Measurements from ENCODE around the gene C3orf85.

Gene C3orf85

GRCh38 chr3:109187390-109187789 lies 50.9 kb downstream of the C3orf85 start:
- Histone ChIP-seq H3F3A (ENCODE audit: insufficient read depth, low read length) (no peaks in the 10 kb centered on the region), H3K9ac (ENCODE audit: low read length) (no peak overlapping the region), H3K9me3 (ENCODE audit: low read length) (no peaks in the 10 kb centered on the region), H4K20me1 (ENCODE audit: insufficient read depth, low read length) (no peaks in the 10 kb centered on the region), H3K27me3 (ENCODE audit: insufficient read depth, low read length) (no peaks in the 10 kb centered on the region), H3K4me1 (ENCODE audit: insufficient read depth, low read length, severe bottlenecking) (no peaks in the 10 kb centered on the region), H3K27ac (ENCODE audit: low read depth, low read length, poor library complexity, severe bottlenecking) (no peak overlapping the region), H3K4me3 (ENCODE audit: low read depth, low read length, poor library complexity, severe bottlenecking) (no peak overlapping the region), H3K36me3 (ENCODE audit: insufficient read depth, low read length) (no peaks in the 10 kb centered on the region), H3K4me2 (ENCODE audit: low read length) (no peak overlapping the region), H3K9me2 (ENCODE audit: low read depth, low read length) (no peaks in the 10 kb centered on the region), H2AFZ (ENCODE audit: low read length) (no peak overlapping the region), H3K79me2 (ENCODE audit: insufficient read depth, low read length) (no peaks in the 10 kb centered on the region)
- TF ChIP-seq EZH2 (IDR thresholded peaks at IDR 0.05; ENCODE audit: borderline replicate concordance, low read length) = no peak
- TF ChIP-seq, protein P1, sequence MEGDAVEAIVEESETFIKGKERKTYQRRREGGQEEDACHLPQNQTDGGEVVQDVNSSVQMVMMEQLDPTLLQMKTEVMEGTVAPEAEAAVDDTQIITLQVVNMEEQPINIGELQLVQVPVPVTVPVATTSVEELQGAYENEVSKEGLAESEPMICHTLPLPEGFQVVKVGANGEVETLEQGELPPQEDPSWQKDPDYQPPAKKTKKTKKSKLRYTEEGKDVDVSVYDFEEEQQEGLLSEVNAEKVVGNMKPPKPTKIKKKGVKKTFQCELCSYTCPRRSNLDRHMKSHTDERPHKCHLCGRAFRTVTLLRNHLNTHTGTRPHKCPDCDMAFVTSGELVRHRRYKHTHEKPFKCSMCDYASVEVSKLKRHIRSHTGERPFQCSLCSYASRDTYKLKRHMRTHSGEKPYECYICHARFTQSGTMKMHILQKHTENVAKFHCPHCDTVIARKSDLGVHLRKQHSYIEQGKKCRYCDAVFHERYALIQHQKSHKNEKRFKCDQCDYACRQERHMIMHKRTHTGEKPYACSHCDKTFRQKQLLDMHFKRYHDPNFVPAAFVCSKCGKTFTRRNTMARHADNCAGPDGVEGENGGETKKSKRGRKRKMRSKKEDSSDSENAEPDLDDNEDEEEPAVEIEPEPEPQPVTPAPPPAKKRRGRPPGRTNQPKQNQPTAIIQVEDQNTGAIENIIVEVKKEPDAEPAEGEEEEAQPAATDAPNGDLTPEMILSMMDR (IDR thresholded peaks at IDR 0.05; ENCODE audit: low read length) = no peak

- H3K4me1 ChIP-seq (ENCODE audit: insufficient read depth, low read length, severe bottlenecking) = no peaks in the 10 kb centered on the region
- no peaks in the 10 kb centered on the region for H3K79me2 ChIP-seq (ENCODE audit: insufficient read depth, low read length)
- H3K4me2 ChIP-seq (ENCODE audit: low read length) = no peak overlapping the region
- no peaks in the 10 kb centered on the region for H3K36me3 ChIP-seq (ENCODE audit: insufficient read depth, low read length)
- TF ChIP-seq, protein P1 (IDR thresholded peaks at IDR 0.05; ENCODE audit: low read length) = no peak
- no peak for TF ChIP-seq EZH2 (IDR thresholded peaks at IDR 0.05; ENCODE audit: borderline replicate concordance, low read length)
- H4K20me1 ChIP-seq (ENCODE audit: insufficient read depth, low read length) = no peaks in the 10 kb centered on the region
- H3F3A ChIP-seq (ENCODE audit: insufficient read depth, low read length) = no peaks in the 10 kb centered on the region
- no peak overlapping the region for H3K27ac ChIP-seq (ENCODE audit: low read depth, low read length, poor library complexity, severe bottlenecking)
- H2AFZ ChIP-seq (ENCODE audit: low read length) = no peak overlapping the region
- no peaks in the 10 kb centered on the region for H3K9me2 ChIP-seq (ENCODE audit: low read depth, low read length)
- H3K9me3 ChIP-seq (ENCODE audit: low read length) = no peaks in the 10 kb centered on the region
- no peak overlapping the region for H3K4me3 ChIP-seq (ENCODE audit: low read depth, low read length, poor library complexity, severe bottlenecking)
- H3K27me3 ChIP-seq (ENCODE audit: insufficient read depth, low read length) = no peaks in the 10 kb centered on the region
- H3K9ac ChIP-seq (ENCODE audit: low read length) = no peak overlapping the region
Observed at GRCh38 chr3:109188741-109189140, 52.2 kb downstream of the C3orf85 start.

- H3K27ac ChIP-seq (ENCODE audit: low read depth, low read length, poor library complexity, severe bottlenecking) = no peak overlapping the region
- H2AFZ ChIP-seq (ENCODE audit: low read length) = no peak overlapping the region
- H3K27me3 ChIP-seq (ENCODE audit: insufficient read depth, low read length) = no peaks in the 10 kb centered on the region
- no peak overlapping the region for H3K9ac ChIP-seq (ENCODE audit: low read length)
- no peaks in the 10 kb centered on the region for H4K20me1 ChIP-seq (ENCODE audit: insufficient read depth, low read length)
- H3K9me3 ChIP-seq (ENCODE audit: low read length) = no peaks in the 10 kb centered on the region
- H3K4me2 ChIP-seq (ENCODE audit: low read length) = no peak overlapping the region
- H3F3A ChIP-seq (ENCODE audit: insufficient read depth, low read length) = no peaks in the 10 kb centered on the region
- no peaks in the 10 kb centered on the region for H3K4me1 ChIP-seq (ENCODE audit: insufficient read depth, low read length, severe bottlenecking)
- H3K79me2 ChIP-seq (ENCODE audit: insufficient read depth, low read length) = no peaks in the 10 kb centered on the region
- no peaks in the 10 kb centered on the region for H3K36me3 ChIP-seq (ENCODE audit: insufficient read depth, low read length)
- no peaks in the 10 kb centered on the region for H3K9me2 ChIP-seq (ENCODE audit: low read depth, low read length)
- TF ChIP-seq, protein P1 (IDR thresholded peaks at IDR 0.05; ENCODE audit: low read length) = no peak
- H3K4me3 ChIP-seq (ENCODE audit: low read depth, low read length, poor library complexity, severe bottlenecking) = no peak overlapping the region
Observed at GRCh38 chr3:109191421-109191820, 54.9 kb downstream of the C3orf85 start.
